ENCODE data around the gene ARF3.

Gene ARF3

GRCh38 chr12:48957141-48958048, at the start of gene ARF3:
TSS of gene ARF3 (minus strand) at chr12:48957487. CDS start at chr12:48941095, 16,392 bp downstream.
- H3K4me3 Mint-ChIP-seq = peak within 1 kb of the TSS; percentile 94
- peaks cover 25% of the 10 kb centered on the region for H3K27me3 Mint-ChIP-seq (ENCODE audit: low read depth)
- no peaks in the 10 kb centered on the region for H3K9me3 Mint-ChIP-seq
- peaks cover 31% of the 10 kb centered on the region for H3K4me1 Mint-ChIP-seq (ENCODE audit: low read depth)
- peaks cover 11% of the 10 kb centered on the region for H3K36me3 Mint-ChIP-seq (ENCODE audit: low read depth)
- peak within 1 kb of the TSS; percentile 81 for H3K27ac Mint-ChIP-seq

GRCh38 chr12:49000346-49000745, 43.1 kb upstream of the ARF3 start:
- Mint-ChIP-seq H3K27me3 (ENCODE audit: low read depth) (peaks cover 45% of the 10 kb centered on the region), H3K36me3 (ENCODE audit: low read depth) (peaks cover 40% of the 10 kb centered on the region), H3K27ac (no peak overlapping the region), H3K4me1 (ENCODE audit: low read depth) (peaks cover 22% of the 10 kb centered on the region), H3K4me3 (peak overlapping the region; percentile 40), H3K9me3 (no peaks in the 10 kb centered on the region)

- no peak within 1 kb of the TSS for H3K27ac Mint-ChIP-seq
- peaks cover 32% of the 10 kb centered on the region for H3K36me3 Mint-ChIP-seq (ENCODE audit: low read depth)
- peaks cover 51% of the 10 kb centered on the region for H3K27me3 Mint-ChIP-seq (ENCODE audit: low read depth)
- peak within 1 kb of the TSS; percentile 41 for H3K4me3 Mint-ChIP-seq
- H3K9me3 Mint-ChIP-seq = no peaks in the 10 kb centered on the region
- peaks cover 27% of the 10 kb centered on the region for H3K4me1 Mint-ChIP-seq (ENCODE audit: low read depth)
Observed at GRCh38 chr12:48999371-49000131, 42.3 kb upstream of the ARF3 start, which contains the start of gene DDN. TSS of gene DDN (minus strand) at chr12:48999375. CDS start at chr12:48999287, 88 bp downstream.

- Mint-ChIP-seq H3K9me3 (no peaks in the 10 kb centered on the region), H3K4me1 (ENCODE audit: low read depth) (peaks cover 25% of the 10 kb centered on the region), H3K27ac (no peak overlapping the region), H3K27me3 (ENCODE audit: low read depth) (peaks cover 60% of the 10 kb centered on the region), H3K4me3 (peak overlapping the region; percentile 37), H3K36me3 (ENCODE audit: low read depth) (peaks cover 31% of the 10 kb centered on the region)
Observed at GRCh38 chr12:48998497-48999353, 41.4 kb upstream of the ARF3 start.

- Mint-ChIP-seq H3K4me1 (ENCODE audit: low read depth) (peaks cover 25% of the 10 kb centered on the region), H3K36me3 (ENCODE audit: low read depth) (peaks cover 26% of the 10 kb centered on the region), H3K27ac (no peak overlapping the region), H3K9me3 (no peaks in the 10 kb centered on the region), H3K27me3 (ENCODE audit: low read depth) (peaks cover 67% of the 10 kb centered on the region), H3K4me3 (peak overlapping the region; percentile 60)
Observed at GRCh38 chr12:48997719-48998496, 40.6 kb upstream of the ARF3 start.

GRCh38 chr12:48996794-48997718, 39.8 kb upstream of the ARF3 start:
- Mint-ChIP-seq H3K4me3 (peak overlapping the region; percentile 60), H3K9me3 (no peaks in the 10 kb centered on the region), H3K36me3 (ENCODE audit: low read depth) (peaks cover 17% of the 10 kb centered on the region), H3K27ac (no peak overlapping the region), H3K27me3 (ENCODE audit: low read depth) (peaks cover 73% of the 10 kb centered on the region), H3K4me1 (ENCODE audit: low read depth) (peaks cover 25% of the 10 kb centered on the region)

GRCh38 chr12:48995086-48995879, 38.0 kb upstream of the ARF3 start:
- H3K27ac Mint-ChIP-seq = no peak overlapping the region
- H3K27me3 Mint-ChIP-seq (ENCODE audit: low read depth) = peaks cover 73% of the 10 kb centered on the region

GRCh38 chr12:48994224-48995085, 37.2 kb upstream of the ARF3 start:
- Mint-ChIP-seq H3K27me3 (ENCODE audit: low read depth) (peaks cover 72% of the 10 kb centered on the region), H3K36me3 (ENCODE audit: low read depth) (peaks cover 2% of the 10 kb centered on the region), H3K4me3 (peak overlapping the region; percentile 36), H3K9me3 (no peaks in the 10 kb centered on the region), H3K27ac (no peak overlapping the region), H3K4me1 (ENCODE audit: low read depth) (peaks cover 19% of the 10 kb centered on the region)

More at GRCh38 chr12:48995086-48995879, 38.0 kb upstream of the ARF3 start:
- Mint-ChIP-seq H3K36me3 (ENCODE audit: low read depth) (peaks cover 5% of the 10 kb centered on the region), H3K4me1 (ENCODE audit: low read depth) (peaks cover 22% of the 10 kb centered on the region), H3K4me3 (peak overlapping the region; percentile 36), H3K9me3 (no peaks in the 10 kb centered on the region)

- no peak overlapping the region for H3K4me3 Mint-ChIP-seq
- H3K36me3 Mint-ChIP-seq (ENCODE audit: low read depth) = peaks cover 2% of the 10 kb centered on the region
- no peaks in the 10 kb centered on the region for H3K9me3 Mint-ChIP-seq
- peaks cover 20% of the 10 kb centered on the region for H3K4me1 Mint-ChIP-seq (ENCODE audit: low read depth)
- H3K27ac Mint-ChIP-seq = no peak overlapping the region
- peaks cover 75% of the 10 kb centered on the region for H3K27me3 Mint-ChIP-seq (ENCODE audit: low read depth)
Observed at GRCh38 chr12:48993787-48994186, 36.5 kb upstream of the ARF3 start.

GRCh38 chr12:48991247-48992050, 34.2 kb upstream of the ARF3 start:
- Mint-ChIP-seq H3K36me3 (ENCODE audit: low read depth) (peaks cover 2% of the 10 kb centered on the region), H3K27me3 (ENCODE audit: low read depth) (peaks cover 78% of the 10 kb centered on the region), H3K4me3 (no peak overlapping the region), H3K27ac (no peak overlapping the region), H3K4me1 (ENCODE audit: low read depth) (peaks cover 19% of the 10 kb centered on the region), H3K9me3 (no peaks in the 10 kb centered on the region)

- H3K27ac Mint-ChIP-seq = no peak overlapping the region
- peaks cover 78% of the 10 kb centered on the region for H3K27me3 Mint-ChIP-seq (ENCODE audit: low read depth)
- H3K36me3 Mint-ChIP-seq (ENCODE audit: low read depth) = peaks cover 2% of the 10 kb centered on the region
Observed at GRCh38 chr12:48990552-48990951, 33.3 kb upstream of the ARF3 start.

More at GRCh38 chr12:48990552-48990951, 33.3 kb upstream of the ARF3 start:
- Mint-ChIP-seq H3K9me3 (no peaks in the 10 kb centered on the region), H3K4me3 (no peak overlapping the region), H3K4me1 (ENCODE audit: low read depth) (peaks cover 17% of the 10 kb centered on the region)

All from T-helper 1 cell treated with Interleukin-12 subunit alpha and Interleukin-12 subunit beta and Interleukin-4 antibody, amounts not matched to agents 30 μg/mL and 1 μg/mL, for 36 hours (primary cell).